Psoas muscle (tissue), 8 donors: ENCODE results near the gene GTF2IRD1. TPM values are rescaled to one million over a fixed set of nuclear protein-coding genes. Genes with fewer than 3 reads are reported as not detected.

Source experiments
- ATAC-seq, 4 donors: fragments of 200-7000 bp; cut with Tn5 transposase; one replicate each; pipeline ENCODE4 v1.9.1; 2020; ENCODE audit warnings: moderate library complexity in 3 of 4, mild to moderate bottlenecking in 2 of 4
- DNase-seq, 2 donors: peaks; one replicate each; pipeline ENCODE4 v3.0.0-alpha.2; 2020
- H3K27ac ChIP-seq: fragments of 200-600 bp; one replicate; pipeline ENCODE4 v1.8.0; 2022
- H3K27me3 ChIP-seq, 3 donors: fragments of 200-600 bp in 1 of 3; one replicate each; pipeline versions ENCODE4 v1.6.1 to v1.8.0; 2013 to 2022; ENCODE audit warnings: low read length in 2 of 3, mild to moderate bottlenecking in 2 of 3, moderate library complexity in 1 of 3; ENCODE audit not compliant: insufficient read depth in 3 of 3
- H3K36me3 ChIP-seq, 2 donors: fragments of 200-600 bp in 1 of 2; one replicate each; pipeline versions ENCODE4 v1.6.1 to v1.8.0; 2013 to 2022; ENCODE audit warnings: low read depth in 1 of 2, mild to moderate bottlenecking in 1 of 2, moderate library complexity in 1 of 2; ENCODE audit not compliant: insufficient read depth in 1 of 2
- H3K4me1 ChIP-seq: fragments of 200-600 bp; one replicate; pipeline ENCODE4 v1.8.0; 2022
- H3K4me3 ChIP-seq: fragments of 200-600 bp; one replicate; pipeline ENCODE4 v1.8.0; 2022; ENCODE audit warnings: mild to moderate bottlenecking
- H3K9me3 ChIP-seq: fragments of 200-600 bp; one replicate; pipeline ENCODE4 v1.8.0; 2022
- WGBS, 3 donors: extraction: QIAGEN DNeasy Blood & Tissue Kit; methylation state at CpG; one replicate each; pipeline versions ENCODE4 v1.1.6 to v1.1.7; 2013; 5-methylcytosine and 5-hydroxymethylcytosine counted together
- intact Hi-C, 2 donors: fragments of 100-400 bp; cut with DNase I; formaldehyde crosslinking; loops; one replicate each; pipeline versions ENCODE4 v1.11.0 to v1.14.2; 2022
- polyA plus RNA-seq, 3 donors: library from polyadenylated mRNA; stranded (reverse); fragments of 200-250 nt; gene quantifications; one replicate each; pipeline ENCODE4 v1.2.3, GENCODE V29; 2013
- total RNA-seq, 4 donors: library from RNA; stranded (reverse); fragmentation: NEBNext Ultra II Directional in 2 of 4; extraction: Animal tissue kit (Norgen Biotek cat#: 25700) in 2 of 4; gene quantifications; one replicate each; pipeline versions ENCODE4 v1.2.1 to v1.2.4, GENCODE V29; 2021 to 2023
- TF ChIP-seq, protein P1 (sequence below): fragments of 200-600 bp; IDR thresholded peaks from one replicate; pipeline ENCODE4 v1.8.0; 2022; ENCODE audit warnings: antibody characterized with exemption
- donor health status: healthy with polysubstance abuse.
- donor health status: DM: no; HTN: no; CAD: no; lungs with moderate emphysema.
- donor health status: Bipolar disorder and iron deficiency.
- donor health status: healthy.
- donor health status: DM: yes; HTN: yes; CAD: no.
- donor health status: DM: no; HTN: no; CAD: no.
- donor health status: DM: no; HTN: no; CAD: no.
- donor health status: DM: yes; HTN: yes; CAD: no.

Gene GTF2IRD1
- total and polyA plus RNA-seq, 7 donors: 40.5 to 149 (median 61.7) TPM

DNA sequence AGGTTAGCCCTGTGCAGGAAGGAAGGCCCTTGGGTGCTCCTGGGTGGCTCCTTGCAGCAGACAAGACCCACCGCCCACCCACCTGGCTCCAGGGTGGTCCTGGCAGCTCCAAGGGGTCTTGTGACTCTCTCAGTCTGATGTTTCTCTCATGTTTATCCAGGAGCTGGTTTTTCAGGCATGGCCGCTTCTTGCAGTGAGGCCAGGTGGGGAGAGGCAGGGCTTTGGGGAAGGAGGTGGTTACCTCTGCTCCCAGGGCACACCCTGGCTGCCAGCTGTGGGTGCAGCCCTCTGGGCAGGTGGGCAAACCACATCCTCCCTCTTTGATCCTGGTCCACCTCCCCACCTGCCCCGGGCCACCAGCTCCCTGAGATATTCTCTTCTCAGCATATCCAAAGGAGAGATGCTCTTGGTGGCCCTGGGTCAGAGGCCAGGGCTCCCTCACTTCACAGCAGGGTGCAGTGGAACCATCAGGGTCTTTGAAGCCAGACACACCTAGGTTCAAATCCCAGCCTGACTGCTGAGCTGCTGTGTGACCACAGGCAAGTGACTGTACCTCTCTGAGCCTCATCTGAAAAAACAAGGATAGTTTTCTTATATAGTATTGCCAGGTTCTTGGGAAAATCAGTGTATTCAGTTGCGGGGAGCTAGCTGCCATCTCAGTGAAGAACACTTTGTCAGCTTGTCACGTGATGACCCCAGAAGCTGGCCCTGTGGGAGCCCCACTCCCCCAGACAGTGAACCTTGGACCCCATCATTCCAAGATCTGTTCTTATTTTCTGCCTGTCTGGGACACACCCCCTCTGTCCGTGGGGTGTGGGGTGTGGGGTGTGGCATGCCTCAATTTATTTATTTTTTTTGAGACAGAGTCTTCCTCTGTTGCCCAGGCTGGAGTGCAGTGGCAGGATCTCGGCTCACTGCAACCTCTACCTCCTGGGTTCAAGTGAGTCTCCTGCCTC is 11.5 kb downstream of the GTF2IRD1 start:
- intact Hi-C loops: loop anchor here in 1 of 2 donors (5.0 kb wide), 1 partner anchor 197 kb away; no protein-coding TSS in a partner anchor
- no peaks in the 10 kb centered on the region for H3K9me3 ChIP-seq
- no peaks in the 10 kb centered on the region for H3K27me3 ChIP-seq
- TF ChIP-seq, protein P1, sequence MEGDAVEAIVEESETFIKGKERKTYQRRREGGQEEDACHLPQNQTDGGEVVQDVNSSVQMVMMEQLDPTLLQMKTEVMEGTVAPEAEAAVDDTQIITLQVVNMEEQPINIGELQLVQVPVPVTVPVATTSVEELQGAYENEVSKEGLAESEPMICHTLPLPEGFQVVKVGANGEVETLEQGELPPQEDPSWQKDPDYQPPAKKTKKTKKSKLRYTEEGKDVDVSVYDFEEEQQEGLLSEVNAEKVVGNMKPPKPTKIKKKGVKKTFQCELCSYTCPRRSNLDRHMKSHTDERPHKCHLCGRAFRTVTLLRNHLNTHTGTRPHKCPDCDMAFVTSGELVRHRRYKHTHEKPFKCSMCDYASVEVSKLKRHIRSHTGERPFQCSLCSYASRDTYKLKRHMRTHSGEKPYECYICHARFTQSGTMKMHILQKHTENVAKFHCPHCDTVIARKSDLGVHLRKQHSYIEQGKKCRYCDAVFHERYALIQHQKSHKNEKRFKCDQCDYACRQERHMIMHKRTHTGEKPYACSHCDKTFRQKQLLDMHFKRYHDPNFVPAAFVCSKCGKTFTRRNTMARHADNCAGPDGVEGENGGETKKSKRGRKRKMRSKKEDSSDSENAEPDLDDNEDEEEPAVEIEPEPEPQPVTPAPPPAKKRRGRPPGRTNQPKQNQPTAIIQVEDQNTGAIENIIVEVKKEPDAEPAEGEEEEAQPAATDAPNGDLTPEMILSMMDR: no peak
- H3K36me3 ChIP-seq: no peaks in the 10 kb centered on the region
- no peak for ATAC-seq
- peak overlapping the region; percentile 93 for H3K27ac ChIP-seq
- peaks cover 76% of the 10 kb centered on the region for H3K4me1 ChIP-seq
- H3K4me3 ChIP-seq: no peak overlapping the region
- DNase-seq: no peak
- WGBS, 3 donors: 78 to 86% (median 82%) methylated on average over 7 of the region's 7 CpGs

DNA sequence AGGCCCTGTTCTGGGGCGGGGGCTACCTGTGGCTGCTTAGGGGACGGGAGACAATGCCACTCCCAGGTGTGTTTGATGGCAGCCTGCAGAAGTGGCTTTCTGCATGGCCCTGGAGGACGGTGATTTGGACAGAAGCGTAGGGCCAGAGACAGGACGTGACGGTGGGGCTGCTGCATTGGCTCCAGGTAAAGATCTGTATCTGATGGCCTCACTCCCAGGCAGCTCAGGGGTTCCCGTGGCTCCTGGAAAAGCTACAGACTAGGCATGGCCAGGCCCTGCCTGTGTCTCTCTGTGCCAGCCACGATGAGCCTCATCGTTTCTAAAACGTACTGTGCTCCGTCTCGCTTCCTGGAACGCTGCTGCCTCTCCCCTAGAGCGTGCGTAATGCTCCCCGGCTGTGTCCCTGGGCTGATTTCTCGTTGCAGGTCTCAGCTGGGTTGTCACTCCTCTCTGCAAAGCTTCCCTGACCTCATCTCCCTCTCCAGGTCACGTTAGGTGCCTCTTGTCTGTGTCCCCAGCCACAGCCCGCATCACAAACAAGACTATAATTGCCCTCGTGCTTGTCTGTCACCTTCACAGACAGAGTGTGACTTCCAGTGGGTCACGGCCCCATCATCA is 12.6 kb downstream of the GTF2IRD1 start:
- DNase-seq (peak; percentile 79 to 93), ATAC-seq (peak; percentile 66 to 85 (median 80))
- H3K27ac ChIP-seq: peak overlapping the region; percentile 93

DNA sequence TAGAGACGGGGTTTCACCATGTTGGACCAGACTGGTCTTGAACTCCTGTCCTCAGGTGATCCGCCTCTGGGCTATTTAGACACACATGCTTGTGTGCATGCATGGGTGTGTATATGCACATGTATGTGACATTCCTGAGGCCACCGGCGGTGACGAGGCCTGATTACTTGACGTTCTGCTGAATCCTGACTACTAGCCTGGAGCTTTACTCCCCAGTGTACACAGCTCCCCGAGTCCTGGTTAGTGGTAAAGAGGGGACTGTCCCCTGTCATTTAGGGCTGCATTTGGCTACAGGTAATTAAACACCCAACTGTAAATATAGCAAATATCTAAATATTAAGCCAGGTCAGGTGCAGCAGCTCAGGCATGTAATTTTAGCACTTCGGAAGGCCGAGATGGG is 14.2 kb downstream of the GTF2IRD1 start:
- Histone ChIP-seq H3K27ac (peak overlapping the region; percentile 93), H3K4me1 (peaks cover 57% of the 10 kb centered on the region)
- 22 to 44% (median 24%) methylated on average over 9 of the region's 9 CpGs for WGBS, 3 donors

More for the DNA sequence above, 12.6 kb downstream of the GTF2IRD1 start:
- intact Hi-C loops: no loop called here
- TF ChIP-seq, protein P1: no peak
- 29 to 36% (median 31%) methylated on average over 21 of the region's 21 CpGs for WGBS, 3 donors
- H3K4me1 ChIP-seq: peaks cover 65% of the 10 kb centered on the region
- H3K9me3 ChIP-seq: no peaks in the 10 kb centered on the region
- no peaks in the 10 kb centered on the region for H3K36me3 ChIP-seq
- H3K27me3 ChIP-seq: no peaks in the 10 kb centered on the region
- peak overlapping the region; percentile 6 for H3K4me3 ChIP-seq

DNA sequence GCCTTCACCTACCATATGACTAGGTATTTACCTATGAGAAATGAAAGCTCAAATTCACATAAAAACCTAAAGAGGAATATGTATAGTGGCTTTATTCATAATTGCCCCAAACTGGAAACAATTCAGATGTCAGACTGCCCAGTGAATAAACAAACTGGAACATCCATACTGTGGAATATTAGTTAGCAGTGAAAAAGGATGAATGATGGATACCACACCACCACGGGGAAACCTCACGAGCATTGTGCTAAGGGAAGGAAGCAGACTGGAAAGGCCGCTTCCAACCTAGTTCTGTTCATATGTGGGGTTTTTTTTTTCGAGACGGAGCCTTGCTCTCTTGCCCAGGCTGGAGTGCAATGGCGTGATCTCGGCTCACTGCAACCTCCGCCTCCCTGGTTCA is 16.8 kb downstream of the GTF2IRD1 start:
- Histone ChIP-seq H3K4me1 (peaks cover 37% of the 10 kb centered on the region), H3K27me3 (no peaks in the 10 kb centered on the region), H3K27ac (peak overlapping the region; percentile 56), H3K9me3 (no peaks in the 10 kb centered on the region), H3K36me3 (no peaks in the 10 kb centered on the region), H3K4me3 (no peak overlapping the region)
- WGBS, 3 donors: 97 to 98% (median 97%) methylated on average over 8 of the region's 8 CpGs
- ATAC-seq: no peak
- intact Hi-C loops: no loop called here
- no peak for DNase-seq
- TF ChIP-seq, protein P1: no peak

More for the DNA sequence above, 14.2 kb downstream of the GTF2IRD1 start:
- TF ChIP-seq, protein P1: no peak
- DNase-seq (peak in 1 of 2 donors; percentile 70), ATAC-seq (peak in 3 of 4 donors; percentile 23 to 39 (median 32))
- intact Hi-C loops: no loop called here
- Histone ChIP-seq H3K36me3 (no peaks in the 10 kb centered on the region), H3K9me3 (no peaks in the 10 kb centered on the region), H3K4me3 (no peak overlapping the region), H3K27me3 (no peaks in the 10 kb centered on the region)
